Astrocyte of the spinal cord (primary cell): ENCODE measurements around the gene PRSS50.

Source experiments
- DNase-seq: peaks from one replicate; pipeline ENCODE4 v3.0.0; 2011; ENCODE audit warnings: low read depth, low spot score
- H3K4me3 ChIP-seq: 2 replicates; pipeline ENCODE4 v1.5.1; 2011; ENCODE audit warnings: low read depth, mild to moderate bottlenecking, low read length, moderate library complexity
- CTCF ChIP-seq: IDR thresholded peaks from 2 replicates; pipeline ENCODE4 v1.5.1; 2012; ENCODE audit warnings: low read depth, mild to moderate bottlenecking, low read length, inconsistent platforms
- in situ Hi-C: cut with HindIII; loops from 2 replicates; pipeline ENCODE4 v1.10.0; 2017; ENCODE audit warnings: low sequenced_read_pairs

Gene PRSS50

DNA sequence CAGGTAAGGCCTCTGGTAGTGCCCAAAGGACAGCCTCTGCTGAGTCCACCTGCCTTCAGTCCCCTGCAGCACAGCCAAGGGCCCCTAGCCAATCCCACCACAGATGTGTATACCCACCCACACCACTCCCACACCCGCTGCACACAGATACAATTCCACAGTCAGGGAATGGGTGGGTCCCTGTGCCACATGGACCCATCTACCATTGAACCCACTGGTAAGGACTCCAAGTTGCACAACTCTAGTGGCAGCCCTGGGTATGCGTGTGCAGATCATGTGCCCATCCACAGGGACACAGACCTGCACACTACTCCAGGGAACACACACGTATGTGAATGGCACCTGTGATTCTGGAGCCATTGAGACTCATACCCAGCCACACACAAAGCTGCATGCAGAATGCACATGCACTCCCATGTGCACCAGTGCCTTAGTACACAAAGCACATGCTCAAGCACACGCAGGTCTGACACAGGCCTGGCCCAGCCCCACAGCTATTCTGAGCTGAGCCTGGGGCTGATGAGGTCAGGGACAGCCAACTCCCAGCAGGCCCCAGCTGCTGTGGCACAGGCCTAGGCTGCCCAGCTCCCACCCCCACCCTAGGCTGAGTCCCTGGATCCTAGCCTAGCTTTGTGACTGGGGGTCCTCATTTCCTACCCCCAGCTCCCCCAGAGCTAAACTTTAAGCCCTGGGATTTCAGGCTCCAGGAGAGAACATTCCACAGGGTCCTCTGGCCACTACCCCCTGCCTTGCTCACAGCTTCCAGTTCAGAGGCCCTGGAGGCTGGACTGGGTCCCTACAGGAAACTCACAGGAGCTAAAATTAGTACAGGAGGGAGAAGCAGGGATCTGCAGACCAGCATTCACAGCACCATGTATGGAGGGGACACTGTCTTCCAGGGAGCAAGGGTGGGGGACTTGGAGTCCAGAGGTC is 21.4 kb downstream of the PRSS50 start:
- no peak for TF ChIP-seq CTCF
- no peak for DNase-seq

DNA sequence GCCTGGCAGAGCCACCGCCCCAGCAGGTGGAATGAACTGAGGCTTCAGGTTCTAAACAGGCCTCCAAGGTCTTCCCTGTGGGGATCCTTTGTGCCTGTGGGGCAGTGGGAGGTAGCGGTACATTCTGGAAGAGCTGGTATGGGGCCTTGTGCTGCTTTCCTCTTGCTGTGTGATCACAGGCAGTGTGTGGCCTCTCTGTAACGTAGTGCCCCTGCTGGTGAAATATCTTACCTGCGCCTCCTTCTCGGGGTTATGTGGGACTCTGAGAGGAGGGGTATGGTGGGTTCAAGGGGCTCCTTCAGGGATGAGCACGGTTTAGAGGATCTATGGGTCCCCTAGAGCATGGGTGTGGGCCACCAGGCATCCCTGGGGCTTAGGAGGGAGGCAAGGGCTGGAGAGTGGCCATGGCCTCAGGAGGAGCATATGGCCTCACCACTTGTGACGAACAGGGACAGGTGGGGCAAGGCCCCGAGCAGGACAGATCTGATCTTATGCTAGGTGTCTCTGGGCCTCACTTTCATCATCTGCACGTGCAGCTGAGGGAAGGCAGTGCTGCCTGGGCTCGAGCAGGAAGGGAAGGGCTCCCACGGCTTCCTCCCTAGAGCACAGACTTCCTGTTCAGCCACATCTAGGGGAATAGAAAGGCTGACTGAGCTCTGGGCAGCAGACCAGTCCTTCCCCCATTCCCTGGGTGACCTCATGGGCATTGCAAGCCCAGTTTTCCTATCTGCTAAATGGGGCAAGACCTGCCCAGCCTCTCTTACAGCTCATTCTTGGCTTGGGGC is 22.3 kb downstream of the PRSS50 start:
- DNase-seq, result no peak
- TF ChIP-seq CTCF, result peak; percentile 32
- in situ Hi-C loops, result no loop called here
- H3K4me3 ChIP-seq, result no peak overlapping the region

More for the DNA sequence above, 21.4 kb downstream of the PRSS50 start:
- in situ Hi-C loops, result no loop called here
- H3K4me3 ChIP-seq, result no peak overlapping the region

DNA sequence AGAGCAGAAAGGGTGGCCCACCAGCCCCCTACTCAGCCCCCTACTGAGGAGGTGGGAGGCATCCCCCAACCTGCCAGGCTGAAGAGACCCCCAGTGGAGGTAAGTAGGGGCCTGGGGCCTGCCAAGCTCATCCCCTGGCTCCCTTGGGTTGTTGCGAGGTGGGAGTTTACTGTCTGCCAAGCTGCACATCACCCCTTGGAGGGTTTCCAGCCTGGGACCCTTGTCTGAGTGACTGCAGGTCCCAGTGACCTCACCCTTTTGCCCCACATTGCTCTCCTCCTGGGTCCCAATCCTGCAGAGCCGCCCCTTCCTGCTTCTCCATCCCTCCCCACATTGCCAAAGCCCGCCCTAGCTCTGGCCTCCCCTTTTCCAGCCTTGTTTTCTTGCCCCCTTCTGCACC is 23.1 kb downstream of the PRSS50 start:
- in situ Hi-C loops, result no loop called here
- no peak for DNase-seq
- no peak overlapping the region for H3K4me3 ChIP-seq
- no peak for TF ChIP-seq CTCF

DNA sequence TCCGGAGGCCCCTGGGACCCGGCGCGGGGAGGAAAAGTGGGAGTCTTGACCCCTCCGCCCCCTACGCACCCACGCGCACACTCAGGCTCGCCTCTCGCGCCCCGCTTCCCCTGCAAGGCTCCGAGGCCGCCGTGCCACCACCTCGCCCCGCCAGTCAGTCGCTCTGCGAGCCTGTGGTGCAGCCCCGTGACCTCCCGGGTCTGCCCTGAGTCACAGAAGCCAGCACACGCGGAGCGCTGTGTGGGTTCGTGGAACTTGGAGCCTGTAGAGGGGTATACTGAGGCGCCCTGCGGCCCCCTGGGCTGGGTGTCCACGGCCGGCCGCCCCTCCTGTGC is 23.8 kb downstream of the PRSS50 start:
- DNase-seq, result no peak
- TF ChIP-seq CTCF, result no peak
- in situ Hi-C loops, result no loop called here
- H3K4me3 ChIP-seq, result peak overlapping the region; percentile 13

GRCh38 chr3:46693038-46693891 is 24.4 kb downstream of the PRSS50 start, which contains the start of gene ALS2CL:
TSS of gene ALS2CL (minus strand) at chr3:46693679. CDS start at chr3:46689440, 4,239 bp downstream.
- peak within 1 kb of the TSS; percentile 43 for H3K4me3 ChIP-seq
- TF ChIP-seq CTCF, result no peak
- in situ Hi-C loops, result no loop called here
- DNase-seq, result no peak

DNA sequence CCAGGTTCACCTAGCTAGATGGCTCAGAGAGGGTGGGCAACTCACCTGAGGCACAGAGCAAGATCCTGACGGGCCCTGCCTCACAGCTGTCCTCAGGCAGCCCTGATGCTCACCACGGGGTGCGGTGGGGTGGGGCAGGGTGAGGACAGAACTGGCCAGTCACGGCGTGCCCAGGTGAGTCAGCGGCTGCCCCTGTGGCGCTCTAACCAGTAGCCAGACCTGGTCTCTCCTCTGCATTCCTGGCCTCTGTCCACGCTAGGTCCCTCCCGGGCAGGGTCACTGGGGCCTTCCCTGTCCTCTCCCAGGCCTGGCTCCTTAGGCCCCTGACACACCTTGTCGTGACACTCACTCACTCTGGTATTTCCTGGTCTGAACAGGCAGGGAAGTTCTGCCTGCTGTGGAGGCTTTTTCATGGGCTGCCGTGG is 25.1 kb downstream of the PRSS50 start:
- no peak for TF ChIP-seq CTCF
- DNase-seq, result no peak
- no peak overlapping the region for H3K4me3 ChIP-seq
- in situ Hi-C loops, result no loop called here
